Right kidney (tissue), 1 donor: Measurements from ENCODE around the gene KCNIP1.
A peak's percentile ranks its signal among the peaks of the same experiment; 100 is the strongest.
"Not testable (repeated sequence)": the region's sequence is repeated elsewhere in the genome, so short reads cannot be mapped to it uniquely, and the experiment has no call there.

Experiments used
- DNase-seq: peaks from one replicate; pipeline ENCODE4 v3.0.0-alpha.2; 2016

The KCNIP1 gene

DNA sequence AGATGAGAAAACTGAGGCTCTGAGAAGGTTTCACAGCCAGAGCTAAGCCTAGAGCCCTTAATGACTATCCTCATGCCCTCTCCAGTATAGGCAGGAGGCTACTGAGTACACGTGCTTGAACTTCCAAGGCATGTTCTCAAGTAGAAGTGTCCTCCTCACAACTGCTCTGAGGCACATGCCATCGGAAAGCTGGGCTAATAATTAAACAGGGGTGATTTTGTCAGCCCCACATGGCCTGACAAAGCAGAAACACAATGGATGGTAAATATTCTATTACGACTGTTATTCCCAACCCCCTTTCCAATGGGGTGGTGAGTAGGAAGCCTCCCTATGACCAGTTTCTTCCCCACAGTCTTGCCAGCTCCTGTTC lies 34.3 kb downstream of the KCNIP1 start:
- DNase-seq, result no peak

DNA sequence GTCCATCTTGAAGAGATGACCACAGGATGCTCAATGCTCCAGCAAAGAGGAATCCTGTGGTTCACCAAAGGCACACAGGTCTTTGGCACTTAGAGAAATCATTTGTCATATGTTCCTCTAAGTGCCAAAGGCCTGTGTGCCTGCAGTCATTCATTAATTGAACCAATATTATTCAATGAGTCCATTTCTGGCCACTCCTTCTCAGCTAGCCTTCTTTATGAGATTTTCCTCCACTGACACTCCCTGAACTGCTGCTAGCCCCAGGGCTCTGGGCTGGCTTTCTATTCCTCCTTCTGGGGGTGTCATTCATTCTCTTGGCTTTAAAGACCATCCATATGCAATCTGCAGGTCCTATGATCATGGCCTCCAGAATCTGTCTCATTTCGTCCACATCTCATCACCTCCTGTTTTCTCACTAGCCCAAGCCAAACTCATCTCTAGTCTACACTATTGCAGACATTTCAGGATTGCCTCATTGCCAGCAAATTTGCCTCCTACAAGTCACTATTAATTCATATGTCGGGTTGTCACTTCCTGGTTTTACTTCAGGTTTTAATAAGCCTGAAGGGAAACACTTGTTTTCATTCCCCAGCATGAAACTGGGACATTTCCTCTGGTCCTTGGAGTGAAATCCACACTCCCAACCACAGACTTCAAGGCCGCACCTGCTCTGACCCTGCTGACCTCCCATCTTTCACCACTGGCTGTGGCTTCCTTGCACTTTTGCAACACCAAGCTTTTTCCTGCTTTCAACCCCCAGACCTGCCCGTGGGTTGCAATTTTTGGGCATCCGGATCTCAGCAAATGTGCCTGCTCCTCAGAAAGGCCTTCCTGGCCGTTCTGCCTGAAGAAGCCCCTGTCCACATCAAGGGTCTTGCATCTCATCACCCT lies 35.1 kb downstream of the KCNIP1 start:
- no peak for DNase-seq

DNA sequence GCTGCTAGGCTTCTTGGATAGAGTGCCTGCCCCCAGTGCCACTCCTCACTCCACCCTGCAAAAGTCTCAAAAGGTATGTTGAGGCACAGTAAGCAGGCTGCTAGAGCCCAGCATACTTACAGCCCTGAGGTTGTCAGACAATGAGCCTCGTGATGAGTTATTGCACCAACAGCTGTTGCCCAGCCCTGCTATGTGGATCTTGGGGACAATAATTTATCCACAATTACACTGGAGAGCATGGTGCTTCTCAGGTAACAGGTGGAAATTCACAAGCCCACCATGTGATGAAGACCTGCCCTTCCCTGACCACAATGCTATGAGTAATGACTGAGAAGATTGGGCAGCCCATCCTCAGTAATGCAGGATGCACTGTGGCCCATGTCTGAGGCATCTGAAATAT lies 36.5 kb downstream of the KCNIP1 start:
- DNase-seq, result no peak

DNA sequence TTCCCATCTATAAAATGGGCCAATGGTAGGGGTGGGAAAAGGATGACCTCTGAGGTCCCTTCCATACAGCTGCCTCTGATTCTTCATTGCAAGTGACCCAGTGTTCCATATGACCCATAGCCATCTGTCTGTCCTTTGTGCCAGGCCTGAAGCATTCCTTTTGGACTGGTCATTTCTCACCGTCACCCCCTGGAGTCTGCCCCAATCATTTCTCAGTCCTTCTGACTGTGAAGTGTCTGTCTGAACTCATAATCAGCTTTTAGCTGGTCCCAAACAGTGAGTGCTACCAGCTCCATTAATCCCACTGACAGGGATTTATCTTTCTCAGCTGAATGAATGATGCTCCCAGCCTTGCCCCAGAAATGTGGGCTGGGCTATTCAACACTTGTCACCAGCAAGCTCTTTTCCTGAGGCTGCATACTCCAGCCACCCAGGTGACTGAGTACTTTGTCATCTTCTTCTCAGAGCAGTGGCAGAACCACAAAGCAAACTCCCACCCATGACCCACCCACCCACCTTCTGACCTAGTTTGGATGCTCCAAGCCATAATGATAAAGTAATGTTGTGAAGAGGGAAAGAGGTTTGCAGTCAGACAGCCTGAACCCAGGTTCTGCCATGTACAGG lies 37.4 kb downstream of the KCNIP1 start:
- DNase-seq, result no peak

DNA sequence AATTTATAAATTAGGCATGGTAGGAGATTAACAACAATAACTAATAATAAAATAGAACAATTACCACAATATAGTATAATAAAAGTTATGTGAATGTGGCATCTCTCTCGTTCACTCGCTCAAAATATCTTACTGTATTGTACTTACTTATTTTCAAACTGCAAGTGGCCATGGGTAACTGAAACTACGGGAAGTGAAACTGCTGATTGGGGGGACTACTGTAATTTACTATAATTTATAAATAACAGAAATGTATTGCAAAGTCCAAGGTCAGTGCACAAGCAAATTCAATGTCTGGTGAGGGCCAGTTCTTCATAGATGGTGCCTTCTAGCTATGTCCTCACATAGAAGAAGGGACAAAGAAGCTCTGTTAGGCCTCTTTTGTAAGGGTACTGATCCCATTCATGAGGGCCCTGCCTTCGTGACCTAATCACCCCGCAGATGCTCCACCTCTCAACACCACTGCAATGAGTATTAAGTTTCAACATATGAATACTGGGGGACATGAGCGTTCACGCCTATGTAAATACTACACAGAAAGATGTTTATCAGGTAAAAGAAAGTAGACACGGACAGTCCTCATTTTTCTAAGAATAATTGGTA lies 39.0 kb downstream of the KCNIP1 start:
- DNase-seq, result no peak

DNA sequence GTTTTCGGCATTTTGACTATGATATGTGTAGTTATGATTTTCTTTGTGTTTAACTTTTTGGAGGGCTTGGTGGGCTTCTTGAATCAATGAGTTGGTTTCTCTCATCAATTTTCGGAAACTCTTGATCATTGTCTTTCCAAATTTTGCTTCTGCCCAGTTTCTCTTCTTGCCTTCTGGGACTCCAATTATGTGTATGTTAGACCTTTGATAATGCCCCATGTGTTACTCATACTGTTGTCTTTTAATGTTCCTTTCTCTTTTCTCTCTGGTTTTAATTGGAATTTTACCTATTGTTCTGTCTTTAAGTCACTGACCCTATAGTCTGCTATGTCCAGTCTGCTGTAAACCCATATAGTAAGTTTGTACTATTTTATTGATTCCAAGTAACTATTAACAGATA lies 41.5 kb downstream of the KCNIP1 start:
- no peak for DNase-seq

DNA sequence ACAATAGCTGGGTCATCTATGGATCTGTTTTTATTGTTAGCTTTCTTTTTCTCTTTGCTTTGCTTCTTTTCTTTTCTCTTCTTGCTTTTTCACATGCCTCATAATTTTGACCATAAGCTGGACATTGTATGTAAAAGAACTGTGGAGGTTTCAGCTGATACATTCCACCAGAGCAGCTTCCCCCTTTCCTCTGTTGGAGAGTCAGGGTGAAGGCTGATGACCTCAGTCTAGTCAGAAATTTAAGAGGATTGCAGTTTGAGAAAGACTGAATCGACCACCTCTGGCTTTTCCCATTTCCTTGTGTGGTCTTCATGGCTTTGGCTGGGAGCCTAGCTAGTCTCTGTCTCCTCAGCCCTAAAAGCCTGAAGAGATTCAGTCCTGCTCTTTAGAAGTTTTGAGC lies 42.0 kb downstream of the KCNIP1 start:
- DNase-seq, result no peak

DNA sequence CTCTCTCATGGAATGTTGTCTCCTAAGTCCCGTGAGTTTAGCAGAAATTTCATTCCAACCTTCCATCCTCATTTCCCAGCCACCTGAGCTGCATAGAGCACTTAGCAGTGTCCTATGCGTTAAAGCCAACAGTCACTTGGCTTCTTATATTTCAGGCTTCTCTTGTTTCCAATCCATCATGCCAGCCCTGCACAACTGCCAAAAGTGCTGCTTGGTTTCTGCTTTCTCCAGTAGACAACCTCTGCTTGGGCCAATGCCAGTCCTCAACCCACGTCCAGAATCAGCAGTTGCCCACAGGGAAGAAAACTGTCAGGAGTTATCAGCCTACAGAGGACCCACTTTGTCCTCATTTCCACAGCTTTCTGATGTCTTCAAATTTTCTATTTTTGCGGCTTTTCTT lies 42.5 kb downstream of the KCNIP1 start:
- no peak for DNase-seq

DNA sequence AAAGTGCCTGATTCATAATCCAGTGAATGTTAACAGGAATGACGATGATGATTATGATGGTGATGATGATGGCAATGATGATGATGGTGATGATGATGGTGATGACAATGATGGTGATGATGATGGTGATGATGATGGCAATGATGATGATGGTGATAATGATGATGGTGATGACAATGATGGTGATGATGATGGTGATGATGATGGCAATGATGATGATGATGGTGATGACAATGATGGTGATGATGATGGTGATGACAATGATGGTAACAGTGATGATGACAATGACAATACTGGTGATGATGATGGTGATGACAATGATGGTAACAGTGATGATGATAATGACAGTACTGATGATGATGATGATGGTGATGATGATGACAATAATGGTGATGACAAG lies 46.6 kb downstream of the KCNIP1 start:
- DNase-seq, result not testable (repeated sequence)

DNA sequence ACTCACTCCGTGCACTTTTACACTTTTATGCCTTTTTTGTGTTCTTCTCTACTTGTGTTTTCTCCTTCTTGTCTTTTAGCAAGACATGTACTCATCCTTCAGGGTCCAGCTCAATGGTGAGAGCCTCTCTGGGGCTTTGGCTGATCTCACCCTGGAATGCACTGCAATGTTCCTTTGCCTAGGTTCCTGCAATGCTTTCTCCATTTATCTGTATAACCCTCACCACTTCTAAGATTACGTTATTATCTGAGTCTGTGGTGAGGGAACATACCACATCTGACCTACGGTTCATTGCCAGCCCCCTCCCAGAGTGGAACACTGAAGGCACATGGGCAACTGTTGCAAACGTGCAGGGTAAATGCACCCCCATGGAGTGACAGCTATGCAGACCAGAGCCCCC lies 47.3 kb downstream of the KCNIP1 start:
- DNase-seq, result no peak

DNA sequence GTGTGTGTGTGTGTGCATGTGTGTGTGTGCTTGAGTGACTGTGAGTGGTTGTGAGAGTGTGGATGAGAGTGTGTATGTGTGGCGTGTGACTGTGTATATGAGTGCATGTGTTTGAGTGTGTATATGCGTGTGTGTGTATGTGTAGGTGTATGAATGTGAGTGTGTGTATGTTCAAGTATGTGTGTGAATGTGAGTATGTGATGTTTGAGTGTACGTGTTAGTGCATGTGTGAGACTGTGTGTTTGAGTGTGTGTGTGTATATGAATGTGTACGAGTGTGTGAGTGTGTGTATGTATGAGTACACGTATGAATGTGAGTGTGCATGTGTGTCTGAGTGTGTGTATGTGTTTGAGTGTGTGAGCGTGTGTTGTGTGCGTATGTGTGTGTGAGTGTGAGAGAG lies 47.8 kb downstream of the KCNIP1 start:
- DNase-seq, result no peak

DNA sequence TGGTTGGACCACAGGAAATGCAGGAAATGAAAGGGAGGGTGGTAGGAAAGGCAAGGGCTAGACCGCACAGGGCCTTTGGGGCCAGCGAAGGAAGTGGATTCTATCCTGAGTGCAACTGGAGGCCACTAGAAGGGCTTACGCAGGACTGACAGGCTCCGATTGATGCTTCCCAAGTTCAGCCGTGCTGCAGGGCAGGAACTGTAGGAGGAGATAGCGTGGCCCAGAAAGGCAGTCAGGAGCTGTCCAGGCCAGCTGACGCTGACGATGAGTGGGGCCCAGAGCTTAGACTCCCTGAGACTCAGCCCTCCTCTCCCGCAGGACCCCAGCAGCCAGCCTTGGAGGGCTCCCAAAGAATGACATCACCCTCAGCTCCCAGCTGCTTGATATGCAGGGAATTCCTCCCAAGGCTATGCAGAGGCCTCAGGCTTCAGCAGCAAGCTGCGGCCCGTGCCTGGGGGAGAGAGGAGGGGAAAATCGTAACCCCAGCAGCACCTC lies 48.8 kb downstream of the KCNIP1 start:
- DNase-seq, result peak; percentile 62

DNA sequence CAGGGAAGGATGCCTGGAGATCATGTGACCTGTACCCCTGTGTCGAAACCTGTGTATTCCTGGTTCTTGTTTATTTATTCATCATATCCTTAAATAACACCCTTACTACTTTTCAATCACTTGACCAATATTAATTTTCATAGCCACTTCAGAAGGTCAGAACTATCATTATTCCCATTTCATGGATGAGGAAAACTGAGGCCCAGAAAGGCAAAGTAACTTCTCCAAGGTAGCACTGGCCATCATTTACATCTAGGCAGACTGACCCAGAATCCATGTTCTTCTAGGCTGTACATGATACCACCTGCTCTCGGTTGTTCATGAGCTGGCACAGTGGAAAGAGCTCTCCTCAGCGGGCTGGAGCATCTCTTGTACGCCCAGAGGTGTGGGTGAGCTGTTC lies 49.4 kb downstream of the KCNIP1 start:
- no peak for DNase-seq

DNA sequence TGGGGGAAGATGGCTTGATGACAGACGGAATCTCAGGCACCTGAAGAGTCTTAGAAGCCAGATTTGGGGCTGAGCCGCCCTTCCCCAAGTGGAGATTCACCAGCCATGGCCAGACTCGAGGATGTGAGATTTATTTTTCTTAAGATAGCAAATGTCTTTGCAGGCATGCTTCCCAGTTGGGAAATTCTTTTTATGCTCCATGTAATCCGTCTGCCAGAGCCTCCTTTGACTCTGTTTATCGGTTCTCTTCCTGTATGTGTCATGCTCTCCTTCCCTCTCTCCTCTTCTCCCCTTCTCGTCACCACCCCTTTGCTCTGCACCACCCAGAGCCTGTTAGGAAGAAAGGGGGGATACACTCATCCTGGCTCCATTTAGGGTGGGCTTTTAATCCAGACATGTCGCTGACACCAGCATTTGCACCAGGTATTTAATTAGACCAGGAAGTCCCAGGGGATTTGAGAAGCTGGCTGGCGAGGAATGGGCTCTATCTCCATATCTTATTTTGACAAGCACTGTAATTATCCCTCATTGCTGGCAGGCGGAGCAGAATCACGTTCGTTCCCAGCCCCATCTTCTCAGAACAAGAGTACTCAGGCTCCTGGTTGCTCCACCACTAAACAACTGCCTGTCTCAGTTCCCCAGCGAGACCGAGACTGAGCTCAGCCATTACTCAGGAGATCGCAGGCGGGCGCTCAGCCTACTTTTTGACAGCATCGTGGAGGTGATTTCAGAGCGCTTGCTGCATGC lies 50.9 kb downstream of the KCNIP1 start:
- no peak for DNase-seq

DNA sequence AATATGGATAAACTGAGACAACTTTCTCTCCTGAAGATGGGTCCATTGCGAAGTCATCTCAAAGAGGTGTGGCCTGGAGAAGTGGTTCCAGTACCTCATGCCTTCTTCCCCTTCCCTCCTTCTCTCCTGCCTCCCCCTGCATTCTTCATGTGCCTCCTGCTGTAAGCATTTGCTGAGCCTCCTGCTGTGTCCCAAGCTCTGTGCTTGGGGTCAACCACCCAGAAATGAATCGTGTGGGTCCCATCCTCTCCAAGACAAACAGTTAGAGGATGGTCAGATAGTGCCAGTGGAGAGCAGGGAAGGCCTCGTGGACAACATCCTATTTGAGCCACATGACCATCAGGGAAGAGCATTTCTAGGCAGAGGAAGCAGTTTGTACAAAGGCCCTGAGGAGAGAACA lies 53.5 kb downstream of the KCNIP1 start:
- no peak for DNase-seq

DNA sequence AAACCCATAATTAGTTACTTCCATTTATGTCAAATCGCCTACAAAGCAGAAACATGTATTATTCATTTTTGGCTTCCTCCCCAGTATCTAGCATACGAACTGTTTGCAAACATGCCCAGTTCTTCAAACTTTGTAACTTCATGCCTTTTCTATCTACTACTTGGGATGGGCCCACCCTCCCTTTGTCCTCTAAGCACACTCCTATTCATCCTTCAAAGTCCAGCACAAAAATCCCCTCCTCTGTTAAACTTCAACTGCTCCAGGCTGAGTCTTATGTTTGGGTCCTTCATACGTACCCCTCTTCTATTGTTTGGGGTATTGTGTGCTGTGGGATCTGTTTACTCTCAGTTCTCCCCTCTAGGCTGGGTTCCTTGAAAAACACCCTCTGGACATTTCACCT lies 55.5 kb downstream of the KCNIP1 start:
- DNase-seq, result no peak

DNA sequence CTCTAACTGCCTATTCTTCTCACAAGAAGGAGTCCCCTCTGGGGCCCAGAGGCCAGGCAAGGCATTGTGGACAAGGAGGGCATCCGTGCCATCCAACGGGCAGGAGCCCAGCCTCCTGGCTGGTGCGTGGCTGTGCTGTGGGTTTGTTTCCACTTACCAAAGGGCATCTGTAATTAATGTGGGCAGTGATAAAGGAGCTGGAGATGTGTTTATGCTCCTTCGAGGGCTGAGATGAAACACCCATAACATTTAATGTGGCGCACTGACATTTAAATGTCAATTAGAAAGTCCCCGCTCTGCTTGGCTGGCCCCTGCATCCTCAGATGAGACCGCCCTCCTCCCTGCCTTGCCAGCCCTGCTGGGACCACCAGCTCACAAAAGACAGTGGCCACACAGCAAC lies 57.1 kb downstream of the KCNIP1 start:
- DNase-seq, result no peak

DNA sequence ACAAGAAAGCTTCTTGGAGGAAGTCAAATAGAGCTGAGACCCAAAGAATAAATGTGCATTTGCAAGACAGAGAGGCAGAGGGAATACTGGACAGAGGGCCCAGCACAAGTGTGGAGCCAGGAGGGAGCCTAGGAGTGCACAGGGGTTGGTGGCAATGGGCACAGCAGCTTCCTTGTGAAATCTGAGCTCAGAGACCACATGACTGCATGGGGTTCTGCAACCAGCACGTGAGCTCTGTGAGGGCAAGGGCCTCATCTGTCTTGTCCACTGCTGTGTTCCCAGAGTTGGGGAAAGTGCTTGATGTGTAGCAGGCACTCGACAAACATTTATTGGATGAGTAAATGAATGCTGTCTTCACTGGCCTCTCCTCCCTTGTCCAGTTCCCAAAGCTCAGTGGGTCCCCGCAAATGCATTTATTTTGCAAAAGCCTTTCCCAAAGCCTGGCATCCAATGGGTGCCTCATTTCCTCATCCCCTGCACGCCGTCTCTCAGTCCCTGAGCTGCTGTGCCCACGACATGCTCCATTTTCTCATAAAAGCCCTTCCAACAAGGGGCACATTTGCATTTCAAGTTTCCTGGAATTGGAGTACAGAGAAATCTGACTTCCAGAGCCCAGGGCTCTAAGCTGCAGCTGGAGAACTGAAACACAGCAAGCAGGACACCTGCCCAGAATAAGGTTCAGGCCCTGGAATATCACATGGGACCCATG lies 58.5 kb downstream of the KCNIP1 start:
- no peak for DNase-seq

DNA sequence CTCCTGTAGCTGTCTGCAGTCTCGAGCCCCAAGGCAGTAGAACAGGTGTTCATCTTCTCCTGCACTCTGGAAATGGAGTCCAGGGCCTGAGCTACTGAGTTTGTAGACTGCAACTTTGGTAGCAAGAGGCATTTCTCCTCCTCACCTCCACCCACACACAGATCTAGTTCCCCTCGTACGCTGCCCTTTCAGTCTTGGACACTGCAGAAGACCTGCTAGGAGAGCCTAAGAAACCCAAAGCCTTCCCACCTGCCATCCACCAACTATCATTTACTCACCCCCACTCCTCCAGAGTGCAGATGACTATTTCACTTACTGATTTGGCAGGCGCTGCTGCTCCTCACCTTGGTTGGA lies 59.0 kb downstream of the KCNIP1 start:
- no peak for DNase-seq

DNA sequence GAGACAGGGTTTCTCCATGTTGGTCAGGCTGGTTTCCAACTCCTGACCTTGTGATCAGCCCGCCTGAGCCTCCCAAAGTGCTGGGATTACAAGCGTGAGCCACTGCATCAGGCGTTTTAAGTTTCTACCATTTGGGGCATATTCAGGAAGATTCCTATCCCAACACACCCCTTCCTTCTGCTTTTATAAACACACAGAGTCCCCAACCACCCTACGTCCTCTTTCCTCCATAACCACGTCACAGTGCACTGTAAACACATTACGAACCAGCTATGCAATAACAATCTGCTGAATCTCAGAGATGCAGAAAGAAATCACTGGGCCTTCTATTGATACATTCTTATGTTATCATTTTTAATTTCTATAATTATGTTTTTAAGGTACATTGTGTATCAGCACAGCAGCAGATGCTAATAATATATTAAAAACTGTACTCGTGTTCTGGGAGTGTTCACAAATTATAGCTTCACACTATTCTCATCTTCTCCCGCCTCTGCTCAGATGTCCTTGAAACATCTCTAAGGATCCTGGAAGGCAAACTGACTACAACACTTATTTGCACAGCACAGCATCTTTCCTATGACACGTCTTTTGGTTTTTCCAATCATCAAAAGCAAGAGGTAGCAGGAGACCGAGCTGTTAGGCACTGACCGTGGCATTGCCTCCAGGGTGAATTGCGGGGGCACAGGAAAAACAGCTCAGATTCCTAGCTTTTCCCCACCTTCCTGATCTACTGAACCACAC lies 60.2 kb downstream of the KCNIP1 start:
- no peak for DNase-seq

DNA sequence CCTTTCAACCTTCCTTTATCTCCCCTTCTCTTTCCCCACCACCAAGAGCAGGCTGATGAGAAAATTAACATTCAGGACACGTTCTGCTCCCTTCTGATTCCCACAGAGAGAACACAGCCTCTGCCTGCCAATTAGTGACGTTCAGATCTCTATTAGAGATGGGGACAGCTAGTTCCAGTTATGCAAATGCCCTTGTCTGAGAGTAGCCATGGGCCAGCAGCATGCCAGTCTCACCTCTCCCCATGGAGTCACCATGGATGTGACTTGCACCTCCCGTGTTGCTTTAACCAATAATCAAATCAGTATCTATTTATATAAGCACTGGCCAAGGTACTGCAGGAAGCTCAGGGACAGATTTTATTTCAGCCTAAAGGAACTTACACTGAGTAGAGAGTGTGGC lies 61.3 kb downstream of the KCNIP1 start:
- DNase-seq, result no peak

DNA sequence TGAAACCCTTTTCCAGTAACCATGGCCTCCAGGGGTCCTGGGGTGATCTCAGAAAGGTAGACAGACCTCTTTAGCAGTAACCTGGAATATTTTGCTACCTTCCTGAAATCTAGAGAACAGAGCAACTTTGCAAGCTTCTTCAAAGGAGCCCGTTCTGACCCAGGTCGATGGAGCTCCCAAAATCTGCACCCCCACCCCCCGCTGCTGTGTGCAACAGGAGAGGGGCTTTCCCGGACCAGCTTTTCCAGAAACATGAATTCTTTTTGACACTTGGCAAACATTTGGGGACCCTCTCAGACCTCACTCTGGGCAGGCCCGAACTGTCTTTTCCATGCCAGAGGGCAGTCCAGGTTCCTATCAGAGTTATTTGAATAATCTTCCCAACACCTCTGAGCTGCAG lies 65.3 kb downstream of the KCNIP1 start:
- no peak for DNase-seq
